HG02885 (cell line): ENCODE data around the gene DCLK2.
"Not testable (repeated sequence)": the region's sequence is repeated elsewhere in the genome, so short reads cannot be mapped to it uniquely, and the experiment has no call there.

Experiments
- ATAC-seq: cut with Tn5 transposase; IDR thresholded peaks from one replicate; pipeline ENCODE4 v1.9.1; 2021; ENCODE audit warnings: mild to moderate bottlenecking; ENCODE audit not compliant: unreplicated experiment, poor library complexity

DCLK2 gene

GRCh38 chr4:150142831-150143230 lies 64.6 kb downstream of the DCLK2 start:
- no peak for ATAC-seq

GRCh38 chr4:150145090-150145945 lies 67.1 kb downstream of the DCLK2 start:
- no peak for ATAC-seq

GRCh38 chr4:150145946-150146340 lies 67.7 kb downstream of the DCLK2 start:
- ATAC-seq: no peak

GRCh38 chr4:150149381-150149780 lies 71.1 kb downstream of the DCLK2 start:
- ATAC-seq: no peak

GRCh38 chr4:150150629-150151062 lies 72.4 kb downstream of the DCLK2 start:
- ATAC-seq: no peak

- no peak for ATAC-seq
Observed at GRCh38 chr4:150152766-150153165, 74.5 kb downstream of the DCLK2 start.

- ATAC-seq: no peak
Observed at GRCh38 chr4:150155391-150155790, 77.1 kb downstream of the DCLK2 start.

- ATAC-seq: no peak
Observed at GRCh38 chr4:150156543-150156942, 78.3 kb downstream of the DCLK2 start.

GRCh38 chr4:150158041-150158440 lies 79.8 kb downstream of the DCLK2 start:
- no peak for ATAC-seq

- ATAC-seq: no peak
Observed at GRCh38 chr4:150160473-150160872, 82.2 kb downstream of the DCLK2 start.

- ATAC-seq: no peak
Observed at GRCh38 chr4:150161109-150161508, 82.9 kb downstream of the DCLK2 start.

GRCh38 chr4:150162020-150162419 lies 83.8 kb downstream of the DCLK2 start:
- ATAC-seq: not testable (repeated sequence)

- ATAC-seq: no peak
Observed at GRCh38 chr4:150164055-150164454, 85.8 kb downstream of the DCLK2 start.

GRCh38 chr4:150164956-150165629 lies 86.8 kb downstream of the DCLK2 start:
- no peak for ATAC-seq

- ATAC-seq: no peak
Observed at GRCh38 chr4:150167054-150167453, 88.8 kb downstream of the DCLK2 start.

GRCh38 chr4:150173432-150173861 lies 95.2 kb downstream of the DCLK2 start:
- no peak for ATAC-seq

- ATAC-seq: no peak
Observed at GRCh38 chr4:150173982-150174398, 95.7 kb downstream of the DCLK2 start.

GRCh38 chr4:150176547-150176946 lies 98.3 kb downstream of the DCLK2 start:
- ATAC-seq: no peak

- ATAC-seq: no peak
Observed at GRCh38 chr4:150178161-150178560, 99.9 kb downstream of the DCLK2 start.

- ATAC-seq: no peak
Observed at GRCh38 chr4:150181536-150181935, 103.3 kb downstream of the DCLK2 start.

- ATAC-seq: no peak
Observed at GRCh38 chr4:150182794-150183193, 104.5 kb downstream of the DCLK2 start.
